Measurements from ENCODE around the gene NNAT.

The NNAT gene

GRCh38 chr20:37492096-37492625 is 28.9 kb upstream of the NNAT start:
- no peak for TF ChIP-seq CTCF (IDR thresholded peaks at IDR 0.05; ENCODE audit: low read depth, low read length)

GRCh38 chr20:37492945-37493344 is 28.1 kb upstream of the NNAT start:
- H3K4me3 ChIP-seq (ENCODE audit: low read depth, low read length) = no peak overlapping the region
- no peak for TF ChIP-seq CTCF (IDR thresholded peaks at IDR 0.05; ENCODE audit: low read depth, low read length)

More at GRCh38 chr20:37492096-37492625, 28.9 kb upstream of the NNAT start:
- H3K4me3 ChIP-seq (ENCODE audit: low read depth, low read length) = no peak overlapping the region

DNA sequence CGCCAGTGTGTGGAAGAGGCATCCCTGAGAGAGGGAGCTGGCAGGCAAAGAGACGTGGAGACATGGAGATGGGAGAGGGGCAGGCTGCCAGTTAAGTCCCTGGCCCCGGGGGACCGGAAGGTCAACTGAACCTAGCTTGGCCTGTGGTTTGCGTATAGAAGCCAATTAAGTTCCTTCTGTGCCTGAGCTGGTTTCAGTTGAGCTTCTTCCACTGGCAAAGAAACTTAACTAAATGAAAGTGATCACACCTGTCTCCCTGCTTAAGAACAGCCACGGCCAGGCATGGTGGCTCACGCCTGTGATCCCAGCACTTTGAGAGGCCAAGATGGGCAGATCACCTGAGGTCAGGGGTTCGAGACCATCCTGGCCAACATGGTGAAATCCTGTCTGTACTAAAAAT is 26.7 kb upstream of the NNAT start:
- H3K4me3 ChIP-seq (ENCODE audit: low read depth, low read length) = no peak overlapping the region
- TF ChIP-seq CTCF (IDR thresholded peaks at IDR 0.05; ENCODE audit: low read depth, low read length) = no peak

DNA sequence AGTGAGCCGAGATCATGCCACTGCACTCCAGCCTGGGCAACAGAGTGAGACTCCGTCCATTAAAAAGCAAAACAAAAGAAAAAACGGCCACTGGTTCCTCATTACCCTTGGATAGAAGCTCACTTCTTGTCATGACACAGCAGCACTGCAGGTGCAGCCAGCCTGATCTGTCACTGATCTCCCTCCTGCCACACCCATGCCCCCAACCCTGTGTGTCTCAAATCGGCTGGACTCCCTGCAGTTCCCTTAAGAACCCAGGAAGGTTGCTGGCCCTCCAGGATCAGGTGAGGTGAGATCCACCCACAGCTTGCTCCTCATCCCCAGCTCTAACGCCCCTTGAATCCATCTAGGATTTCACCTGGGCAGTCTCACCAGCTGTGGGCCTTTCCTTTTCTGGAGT is 26.3 kb upstream of the NNAT start:
- no peak overlapping the region for H3K4me3 ChIP-seq (ENCODE audit: low read depth, low read length)
- no peak for TF ChIP-seq CTCF (IDR thresholded peaks at IDR 0.05; ENCODE audit: low read depth, low read length)

GRCh38 chr20:37498066-37498665 is 22.9 kb upstream of the NNAT start:
- no peak overlapping the region for H3K4me3 ChIP-seq (ENCODE audit: low read depth, low read length)
- TF ChIP-seq CTCF (IDR thresholded peaks at IDR 0.05; ENCODE audit: low read depth, low read length) = no peak

DNA sequence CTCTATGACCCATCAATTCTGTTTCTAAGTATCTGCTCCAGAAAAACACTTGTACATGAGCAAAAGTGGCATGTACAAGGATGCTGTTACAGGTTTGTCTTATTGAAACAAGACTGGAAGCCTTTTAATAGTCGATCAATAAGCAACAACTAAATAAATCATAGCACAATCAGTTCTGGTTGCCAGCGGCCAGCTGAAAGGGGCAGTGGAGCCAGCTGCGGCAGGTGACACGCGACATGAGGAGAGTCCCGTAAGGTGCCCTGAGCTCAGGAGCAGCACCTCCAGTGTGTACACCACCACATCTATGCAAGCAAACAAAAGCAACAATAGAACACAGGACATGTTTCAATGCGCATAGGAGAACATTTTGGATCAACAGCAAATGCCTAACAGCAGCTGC is 20.7 kb upstream of the NNAT start:
- H3K4me3 ChIP-seq (ENCODE audit: low read depth, low read length) = no peak overlapping the region
- no peak for TF ChIP-seq CTCF (IDR thresholded peaks at IDR 0.05; ENCODE audit: low read depth, low read length)

DNA sequence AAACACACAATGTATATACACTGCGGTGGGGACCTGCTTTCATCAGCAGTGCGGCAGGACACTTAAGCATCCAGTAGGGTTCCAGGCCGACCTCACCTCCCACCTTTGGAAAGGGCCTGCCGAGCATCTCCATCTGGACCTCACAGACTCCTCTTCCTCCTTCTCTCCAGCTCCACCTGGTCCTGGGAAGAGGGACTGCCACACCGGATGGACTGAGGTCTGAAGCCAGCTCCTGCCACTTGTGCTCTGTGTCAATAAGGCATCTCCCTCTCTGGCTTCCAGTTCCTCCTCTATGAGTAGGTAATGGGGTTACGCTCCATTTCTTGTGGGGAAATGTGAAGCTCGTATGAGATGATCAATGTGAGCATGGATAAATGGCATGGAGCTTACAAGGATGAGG is 19.1 kb upstream of the NNAT start:
- H3K4me3 ChIP-seq (ENCODE audit: low read depth, low read length) = no peak overlapping the region
- TF ChIP-seq CTCF (IDR thresholded peaks at IDR 0.05; ENCODE audit: low read depth, low read length) = no peak
